HepG2 (cell line): ENCODE results near the gene OSBPL3. TPM values are rescaled to one million over a fixed set of nuclear protein-coding genes. Genes with fewer than 3 reads are reported as not detected.

ENCODE experiments used
- ATAC-seq: fragments of 200-7000 bp; cut with Tn5 transposase; 3 replicates; pipeline ENCODE4 v1.9.1; 2020; ENCODE audit warnings: mild to moderate bottlenecking, moderate library complexity
- BruUV-seq: library from RNA; stranded (reverse); fragments of 400-500 nt; replicated peaks from 2 replicates; lab custom pipeline; 2021; lab: Mats Ljungman, UMichigan
- CTCF ChIA-PET: fragments of 300-600 bp; formaldehyde crosslinking; extraction: SDS; loops from one replicate; lab custom pipeline; 2021; ENCODE audit warnings: low total read pairs, inconsistent platforms, low intra/inter-chr PET ratio; lab: Yijun Ruan, JAX
- POLR2A ChIA-PET: fragments of 350-600 bp; sonication (Branson Sonifier 250); formaldehyde crosslinking; loops from one replicate; lab custom pipeline; 2020; ENCODE audit warnings: antibody characterized with exemption, inconsistent platforms; lab: Yijun Ruan, JAX
- DNase-seq: peaks from one replicate; pipeline ENCODE4 v3.0.0-alpha.2; 2015; ENCODE audit warnings: low spot score
- FAIRE-seq: peaks from 3 replicates; lab custom pipeline; 2011; peaks lifted over from hg19 to GRCh38; lab: Jason Lieb, UNC
- H2AFZ ChIP-seq: one replicate; pipeline ENCODE4 v1.6.1; 2011; ENCODE audit warnings: low read length, inconsistent platforms
- H3K27ac ChIP-seq: fragments of 300-600 bp; 3 replicates; pipeline ENCODE4 v1.8.0; 2011; ENCODE audit warnings: mixed run types, mild to moderate bottlenecking, mixed read lengths, low read length, inconsistent platforms; ENCODE audit not compliant: insufficient read depth; ENCODE audit errors: extremely low read length
- H3K27me3 ChIP-seq, 2 experiments: fragments of 200-600 bp in 1 of 2; 2 replicates in 1 of 2; 3 replicates in 1 of 2; pipeline versions ENCODE4 v1.6.0 to v1.8.0; 2011; ENCODE audit warnings: low read length in 2 of 2, mild to moderate bottlenecking in 2 of 2, moderate library complexity in 2 of 2, inconsistent platforms in 1 of 2; ENCODE audit not compliant: insufficient read depth in 2 of 2, control insufficient read depth in 1 of 2
- H3K36me3 ChIP-seq, 2 experiments: fragments of 200-600 bp in 1 of 2; replicated peaks in 1 of 2; 2 replicates in 1 of 2; 3 replicates in 1 of 2; pipeline versions ENCODE4 v1.5.1 to v1.8.0; 2011; ENCODE audit warnings: low read length in 2 of 2, inconsistent platforms in 1 of 2; ENCODE audit not compliant: insufficient read depth in 2 of 2, control insufficient read depth in 1 of 2
- H3K4me1 ChIP-seq: 2 replicates; pipeline ENCODE4 v1.5.1; 2012; ENCODE audit warnings: low read length, inconsistent platforms; ENCODE audit not compliant: insufficient read depth
- H3K4me2 ChIP-seq: 2 replicates; pipeline ENCODE4 v1.6.0; 2011; ENCODE audit warnings: low read depth, low read length, inconsistent platforms
- H3K4me3 ChIP-seq, 3 experiments: fragments of 200-600 bp in 1 of 3; sonication (generic), shearing (Covaris generic) in 1 of 3; replicated peaks in 1 of 3; 2 replicates each; pipeline ENCODE4 v1.5.1; 2011 to 2016; ENCODE audit warnings: low read length in 3 of 3, inconsistent platforms in 2 of 3, low read depth in 2 of 3, mild to moderate bottlenecking in 2 of 3, control low read depth in 1 of 3, mixed read lengths in 1 of 3; ENCODE audit not compliant: insufficient read depth in 1 of 3
- H3K79me2 ChIP-seq: one replicate; pipeline ENCODE4 v1.6.1; 2011; ENCODE audit warnings: low read length, inconsistent platforms; ENCODE audit not compliant: insufficient read depth
- H3K9ac ChIP-seq: 2 replicates; pipeline ENCODE4 v1.6.0; 2011; ENCODE audit warnings: mild to moderate bottlenecking, low read depth, low read length, inconsistent platforms; ENCODE audit not compliant: insufficient read depth
- H3K9me3 ChIP-seq: 2 replicates; pipeline ENCODE4 v1.5.1; 2012; ENCODE audit warnings: mild to moderate bottlenecking, low read length
- H4K20me1 ChIP-seq: 2 replicates; pipeline ENCODE4 v1.6.0; 2011; ENCODE audit warnings: inconsistent platforms, mild to moderate bottlenecking, low read length, moderate library complexity; ENCODE audit not compliant: insufficient read depth
- HCFC1 ChIP-seq: fragments of 150-350 bp; IDR thresholded peaks from 2 replicates; pipeline ENCODE4 v1.6.1; 2014; ENCODE audit warnings: low read depth, low read length
- LCORL ChIP-seq, 2 experiments: fragments of 450-650 bp in 1 of 2; sonication (generic) in 1 of 2; formaldehyde crosslinking in 1 of 2; IDR thresholded peaks; 2 replicates each; pipeline versions ENCODE4 v1.5.0 to v1.6.1; 2017 to 2020; ENCODE audit warnings: antibody characterized with exemption in 1 of 2, missing genetic modification reagents in 1 of 2
- MBNL3 ChIP-seq: fragments of 250-450 bp; sonication (Bioruptor Pico); conservative IDR thresholded peaks from 2 replicates; pipeline ENCODE4 v1.8.0; 2022; ENCODE audit warnings: mild to moderate bottlenecking, inconsistent platforms
- SUZ12 ChIP-seq: fragments of 150-350 bp; IDR thresholded peaks from 2 replicates; pipeline ENCODE4 v1.6.1; 2014; ENCODE audit warnings: low read depth, low read length
- ZFYVE20 ChIP-seq: sonication (generic); formaldehyde crosslinking; IDR thresholded peaks from 2 replicates; pipeline ENCODE4 v1.8.0; 2023; ENCODE audit warnings: low read depth, mild to moderate bottlenecking, moderate library complexity, missing genetic modification reagents, borderline replicate concordance
- ZMYM3 ChIP-seq: sonication (generic); formaldehyde crosslinking; IDR thresholded peaks from 2 replicates; pipeline ENCODE4 v1.5.1; 2020; ENCODE audit warnings: mild to moderate bottlenecking, missing genetic modification reagents
- ZNF253 ChIP-seq: sonication (generic); formaldehyde crosslinking; IDR thresholded peaks from 2 replicates; pipeline ENCODE4 v1.8.0; 2022; ENCODE audit warnings: mild to moderate bottlenecking, missing genetic modification reagents, borderline replicate concordance
- ZNF3 ChIP-seq: IDR thresholded peaks from 2 replicates; pipeline ENCODE4 v1.7.0; 2017; ENCODE audit warnings: inconsistent platforms
- ZNF552 ChIP-seq: sonication (generic); formaldehyde crosslinking; IDR thresholded peaks from 2 replicates; pipeline ENCODE4 v1.9.0; 2022; ENCODE audit warnings: missing genetic modification reagents, mild to moderate bottlenecking, borderline replicate concordance
- ZNF639 ChIP-seq: conservative IDR thresholded peaks from 2 replicates; pipeline ENCODE4 v1.6.1; 2018; ENCODE audit warnings: missing genetic modification reagents
- ZNF773 ChIP-seq: sonication (generic); formaldehyde crosslinking; IDR thresholded peaks from 2 replicates; pipeline ENCODE4 v1.4.0; 2020; ENCODE audit warnings: missing genetic modification reagents, borderline replicate concordance
- ZSCAN25 ChIP-seq: sonication (generic); formaldehyde crosslinking; IDR thresholded peaks from 2 replicates; pipeline ENCODE4 v1.8.0; 2022; ENCODE audit warnings: mild to moderate bottlenecking, missing genetic modification reagents
- WGBS: methylation state at CpG from one replicate; pipeline ENCODE4 v1.1.6; 2017; ENCODE audit warnings: low lambda C conversion rate; 5-methylcytosine and 5-hydroxymethylcytosine counted together
- in situ Hi-C: cut with HindIII; loops from 2 replicates; pipeline ENCODE4 v1.10.0; 2017; ENCODE audit warnings: low pct_unique_long_range_greater_than_20kb; ENCODE audit not compliant: extremely low pct_ligation_motif_present
- intact Hi-C: fragments of 100-400 bp; cut with micrococcal nuclease; formaldehyde crosslinking; loops from one replicate; pipeline ENCODE4 v1.10.0; 2022; ENCODE audit not compliant: unreplicated experiment
- polyA plus RNA-seq, 8 experiments: library from polyadenylated mRNA; depleted of rRNA in 3 of 8; stranded (reverse) in 7 of 8; unstranded in 1 of 8; fragments of >200 nt; fragmentation: Illumina TruSeq in 4 of 8; extraction: Trizol in 4 of 8; gene quantifications; 2 replicates each; pipeline versions ENCODE4 v1.2.1 to v1.2.3, GENCODE V29; 2011 to 2016; ENCODE audit warnings: low read depth in 4 of 8, missing spikeins in 1 of 8, mixed read lengths in 1 of 8; ENCODE audit not compliant: insufficient read depth in 1 of 8
- total RNA-seq, 5 experiments: library from RNA; depleted of rRNA; stranded (reverse); fragments of >200 nt; fragmentation: Illumina TruSeq; extraction: Trizol; gene quantifications; 2 replicates each; pipeline ENCODE4 v1.2.3, GENCODE V29; 2016; ENCODE audit warnings: low read depth in 1 of 5
- TF ChIP-seq, protein P1 (sequence below): IDR thresholded peaks from 2 replicates; pipeline ENCODE4 v1.4.0; 2020; ENCODE audit warnings: mild to moderate bottlenecking, missing genetic modification reagents

OSBPL3 gene
- total and polyA plus RNA-seq, 2 of the 13 experiments (the other 11 are each of a cell fraction or from before 2014, with no cell fraction given), result 8.8 to 28.9 TPM

DNA sequence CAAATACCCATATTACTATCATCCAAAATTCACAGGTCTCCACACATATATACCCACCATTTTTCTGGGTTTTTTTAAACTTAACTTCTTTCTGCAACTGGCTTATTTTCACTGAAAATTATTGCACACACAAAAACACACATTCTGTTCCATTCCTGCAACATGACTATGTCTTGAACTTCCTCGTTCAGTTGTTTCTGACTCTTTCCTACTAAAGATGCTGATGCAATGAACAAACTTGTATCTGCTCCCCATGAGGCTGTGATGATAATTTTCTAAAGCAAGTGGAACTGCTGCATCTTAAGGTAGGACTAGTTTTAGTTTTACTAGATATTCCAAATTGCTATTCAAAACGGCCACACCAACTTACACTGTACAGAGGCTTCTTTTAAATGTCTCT, 77.7 kb downstream of the OSBPL3 start:
- WGBS, result 84% methylated on average over 2 of the region's 2 CpGs
- no peak overlapping the region for H3K4me3 ChIP-seq
- no peaks in the 10 kb centered on the region for H3K36me3 ChIP-seq
- H3K79me2 ChIP-seq, result peaks cover 38% of the 10 kb centered on the region
- H2AFZ ChIP-seq, result no peak overlapping the region
- DNase-seq (no peak), FAIRE-seq (no peak), ATAC-seq (no peak)
- H3K9me3 ChIP-seq, result no peaks in the 10 kb centered on the region
- H3K9ac ChIP-seq, result no peak overlapping the region
- peaks cover 52% of the 10 kb centered on the region for H3K4me1 ChIP-seq
- POLR2A ChIA-PET, result no interaction called here
- BruUV-seq, result no TSS peak
- no peak overlapping the region for H3K4me2 ChIP-seq
- in situ Hi-C loops, result loop anchor here (10.0 kb wide), 1 partner anchor 173 kb away; no protein-coding TSS in a partner anchor
- no peak for TF ChIP-seq SUZ12
- H3K27me3 ChIP-seq, result no peaks in the 10 kb centered on the region
- no peak overlapping the region for H3K27ac ChIP-seq
- H4K20me1 ChIP-seq, result no peaks in the 10 kb centered on the region
- CTCF ChIA-PET, result no interaction called here
- intact Hi-C loops, result no loop called here

GRCh38 chr7:24899905-24900304, 80.1 kb downstream of the OSBPL3 start:
- peaks cover 43% of the 10 kb centered on the region for H3K79me2 ChIP-seq
- no TSS peak for BruUV-seq
- DNase-seq (no peak), ATAC-seq (no peak), FAIRE-seq (no peak)
- 98% methylated on average over 4 of the region's 4 CpGs for WGBS
- no peaks in the 10 kb centered on the region for H3K9me3 ChIP-seq
- no peak overlapping the region for H3K9ac ChIP-seq
- H2AFZ ChIP-seq, result no peak overlapping the region
- H4K20me1 ChIP-seq, result no peaks in the 10 kb centered on the region
- H3K36me3 ChIP-seq, result no peaks in the 10 kb centered on the region
- H3K4me1 ChIP-seq, result peaks cover 36% of the 10 kb centered on the region
- H3K27me3 ChIP-seq, result no peaks in the 10 kb centered on the region
- in situ Hi-C loops, result loop anchor here (10.0 kb wide), 2 partner anchors 175 to 195 kb away; no protein-coding TSS in a partner anchor
- H3K27ac ChIP-seq, result no peak overlapping the region
- intact Hi-C loops, result loop anchor here (2.0 kb wide), 1 partner anchor 79 kb away; no protein-coding TSS in a partner anchor
- H3K4me2 ChIP-seq, result no peak overlapping the region
- H3K4me3 ChIP-seq, result no peak overlapping the region
- ChIA-PET CTCF (no interaction called here), POLR2A (interaction anchor here (1.9 kb wide), 1 partner anchor 225 kb away, joined by 8 read pairs; the partner anchor contains the start of gene CYCS)
- TF ChIP-seq ZNF253, result no peak
- TF ChIP-seq, protein P1, sequence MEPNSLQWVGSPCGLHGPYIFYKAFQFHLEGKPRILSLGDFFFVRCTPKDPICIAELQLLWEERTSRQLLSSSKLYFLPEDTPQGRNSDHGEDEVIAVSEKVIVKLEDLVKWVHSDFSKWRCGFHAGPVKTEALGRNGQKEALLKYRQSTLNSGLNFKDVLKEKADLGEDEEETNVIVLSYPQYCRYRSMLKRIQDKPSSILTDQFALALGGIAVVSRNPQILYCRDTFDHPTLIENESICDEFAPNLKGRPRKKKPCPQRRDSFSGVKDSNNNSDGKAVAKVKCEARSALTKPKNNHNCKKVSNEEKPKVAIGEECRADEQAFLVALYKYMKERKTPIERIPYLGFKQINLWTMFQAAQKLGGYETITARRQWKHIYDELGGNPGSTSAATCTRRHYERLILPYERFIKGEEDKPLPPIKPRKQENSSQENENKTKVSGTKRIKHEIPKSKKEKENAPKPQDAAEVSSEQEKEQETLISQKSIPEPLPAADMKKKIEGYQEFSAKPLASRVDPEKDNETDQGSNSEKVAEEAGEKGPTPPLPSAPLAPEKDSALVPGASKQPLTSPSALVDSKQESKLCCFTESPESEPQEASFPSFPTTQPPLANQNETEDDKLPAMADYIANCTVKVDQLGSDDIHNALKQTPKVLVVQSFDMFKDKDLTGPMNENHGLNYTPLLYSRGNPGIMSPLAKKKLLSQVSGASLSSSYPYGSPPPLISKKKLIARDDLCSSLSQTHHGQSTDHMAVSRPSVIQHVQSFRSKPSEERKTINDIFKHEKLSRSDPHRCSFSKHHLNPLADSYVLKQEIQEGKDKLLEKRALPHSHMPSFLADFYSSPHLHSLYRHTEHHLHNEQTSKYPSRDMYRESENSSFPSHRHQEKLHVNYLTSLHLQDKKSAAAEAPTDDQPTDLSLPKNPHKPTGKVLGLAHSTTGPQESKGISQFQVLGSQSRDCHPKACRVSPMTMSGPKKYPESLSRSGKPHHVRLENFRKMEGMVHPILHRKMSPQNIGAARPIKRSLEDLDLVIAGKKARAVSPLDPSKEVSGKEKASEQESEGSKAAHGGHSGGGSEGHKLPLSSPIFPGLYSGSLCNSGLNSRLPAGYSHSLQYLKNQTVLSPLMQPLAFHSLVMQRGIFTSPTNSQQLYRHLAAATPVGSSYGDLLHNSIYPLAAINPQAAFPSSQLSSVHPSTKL (CRISPR knock-in tag), result no peak
- TF ChIP-seq HCFC1, result no peak
- no peak for TF ChIP-seq ZMYM3 (CRISPR knock-in tag)
- TF ChIP-seq ZNF3 (CRISPR knock-in tag), result no peak
- no peak for TF ChIP-seq ZNF773 (CRISPR knock-in tag)
- TF ChIP-seq ZNF639 (CRISPR knock-in tag), result no peak
- TF ChIP-seq MBNL3 (CRISPR knock-in tag), result no peak
- TF ChIP-seq ZNF552 (CRISPR knock-in tag), result no peak
- no peak for TF ChIP-seq ZFYVE20 (CRISPR knock-in tag)
- no peak for TF ChIP-seq ZSCAN25 (CRISPR knock-in tag)
- TF ChIP-seq LCORL (IDR thresholded peaks at IDR 0.05), result no peak
- TF ChIP-seq LCORL (CRISPR knock-in tag; IDR thresholded peaks at IDR 0.05), result no peak
